ENCODE results near the gene NR2F6.

Gene NR2F6

DNA sequence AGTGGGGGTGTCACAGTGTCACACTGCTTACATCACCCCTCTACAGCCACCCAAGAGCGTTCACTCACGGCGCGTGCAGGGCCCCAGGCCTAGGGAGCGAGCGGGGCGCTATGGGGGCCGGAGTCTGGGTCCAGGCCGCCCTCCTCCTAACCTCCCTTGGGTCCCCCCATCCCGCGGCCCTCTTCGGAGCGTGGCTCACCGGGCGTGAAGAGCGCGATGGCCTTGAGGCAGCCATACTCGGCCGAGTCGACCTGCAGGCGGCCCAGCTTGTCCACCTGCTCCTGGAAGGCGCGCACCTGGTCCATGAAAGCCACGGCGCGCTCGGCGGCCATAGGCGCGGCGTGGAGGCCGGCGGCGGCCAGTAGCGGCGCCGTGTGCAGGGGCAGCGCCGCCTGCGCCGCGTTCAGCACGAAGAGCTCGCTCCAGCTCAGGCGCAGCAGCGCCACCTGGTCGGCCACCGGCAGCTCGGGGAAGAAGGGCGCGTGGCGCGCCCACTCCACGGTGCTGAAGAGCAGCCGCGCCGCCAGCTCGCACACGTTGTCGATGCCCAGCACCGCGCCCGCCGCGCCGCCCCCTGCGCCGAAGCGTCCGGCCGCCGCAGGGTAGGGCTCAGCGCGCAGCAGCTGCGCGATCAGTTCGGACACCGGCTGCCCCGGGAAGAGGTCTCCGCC is 10.3 kb downstream of the NR2F6 start:
- peak overlapping the region; percentile 94 for H3K27ac ChIP-seq
- CTCF ChIA-PET: interaction anchor here (0.6 to 2.1 kb wide), 4 partner anchors 9 to 156 kb away, joined by 4 to 12 read pairs (median 4); partner anchors contain the start of gene BABAM1
- POLR2A ChIA-PET (ENCODE audit: low non-redundant PET): interaction anchor here (0.9 to 1.2 kb wide), 2 partner anchors 9 kb away, joined by 3 to 4 read pairs; partner anchors contain the start of gene OCEL1
- DNase-seq (ENCODE audit: low spot score): peak; percentile 34
- TF ChIP-seq, protein P1, sequence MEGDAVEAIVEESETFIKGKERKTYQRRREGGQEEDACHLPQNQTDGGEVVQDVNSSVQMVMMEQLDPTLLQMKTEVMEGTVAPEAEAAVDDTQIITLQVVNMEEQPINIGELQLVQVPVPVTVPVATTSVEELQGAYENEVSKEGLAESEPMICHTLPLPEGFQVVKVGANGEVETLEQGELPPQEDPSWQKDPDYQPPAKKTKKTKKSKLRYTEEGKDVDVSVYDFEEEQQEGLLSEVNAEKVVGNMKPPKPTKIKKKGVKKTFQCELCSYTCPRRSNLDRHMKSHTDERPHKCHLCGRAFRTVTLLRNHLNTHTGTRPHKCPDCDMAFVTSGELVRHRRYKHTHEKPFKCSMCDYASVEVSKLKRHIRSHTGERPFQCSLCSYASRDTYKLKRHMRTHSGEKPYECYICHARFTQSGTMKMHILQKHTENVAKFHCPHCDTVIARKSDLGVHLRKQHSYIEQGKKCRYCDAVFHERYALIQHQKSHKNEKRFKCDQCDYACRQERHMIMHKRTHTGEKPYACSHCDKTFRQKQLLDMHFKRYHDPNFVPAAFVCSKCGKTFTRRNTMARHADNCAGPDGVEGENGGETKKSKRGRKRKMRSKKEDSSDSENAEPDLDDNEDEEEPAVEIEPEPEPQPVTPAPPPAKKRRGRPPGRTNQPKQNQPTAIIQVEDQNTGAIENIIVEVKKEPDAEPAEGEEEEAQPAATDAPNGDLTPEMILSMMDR (conservative IDR thresholded peaks at IDR 0.05; ENCODE audit: low read depth): peak; percentile 76

DNA sequence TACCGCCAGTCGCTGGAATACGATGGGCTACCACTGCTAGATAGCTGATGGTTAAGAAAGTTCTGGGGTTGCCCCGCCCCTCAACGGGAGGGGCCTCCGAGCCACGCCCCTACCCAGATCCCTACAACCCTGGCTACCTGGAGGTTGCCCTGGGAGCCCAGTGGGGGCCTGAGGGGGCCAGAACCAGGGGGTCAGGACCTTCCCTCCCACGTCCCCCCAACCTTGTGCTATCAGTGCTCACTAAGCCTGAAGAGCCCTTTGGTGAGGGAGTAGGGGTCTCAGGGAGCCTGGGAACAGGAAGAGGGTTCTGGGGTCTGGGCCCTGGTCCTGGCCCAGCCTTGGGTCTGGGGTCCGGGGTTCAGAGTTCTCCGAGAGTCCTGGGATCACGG is 10.8 kb downstream of the NR2F6 start:
- TF ChIP-seq, protein P1 (conservative IDR thresholded peaks at IDR 0.05; ENCODE audit: low read depth): no peak
- ChIA-PET POLR2A (ENCODE audit: low non-redundant PET) (interaction anchor here (1.2 kb wide), 1 partner anchor 9 kb away, joined by 4 read pairs; the partner anchor contains the start of gene OCEL1), CTCF (interaction anchor here (1.0 to 2.1 kb wide), 3 partner anchors 8 to 155 kb away, joined by 4 to 12 read pairs (median 4); no protein-coding TSS in a partner anchor)
- peak overlapping the region; percentile 94 for H3K27ac ChIP-seq
- peak; percentile 77 for DNase-seq (ENCODE audit: low spot score)

DNA sequence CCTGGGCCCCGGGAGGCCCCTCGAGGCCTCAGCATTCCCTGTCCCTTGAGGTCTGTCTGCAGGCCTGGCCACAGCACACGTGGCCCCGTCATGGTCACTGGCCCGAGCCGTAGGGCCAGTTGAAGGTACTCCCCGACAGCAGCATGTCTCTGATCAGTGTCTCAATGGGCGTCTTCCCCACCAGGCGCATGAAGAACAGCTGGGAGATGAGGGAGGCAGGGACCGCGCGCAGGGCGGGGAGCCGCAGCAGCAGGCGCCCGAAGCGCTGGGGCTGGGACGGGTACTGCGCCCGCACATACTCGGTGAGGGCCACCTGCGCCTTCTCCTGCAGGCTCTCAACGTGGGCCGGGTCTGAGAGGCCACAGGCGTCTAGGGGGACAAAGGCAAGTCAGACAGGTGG is 13.5 kb downstream of the NR2F6 start:
- TF ChIP-seq, protein P1 (conservative IDR thresholded peaks at IDR 0.05; ENCODE audit: low read depth): no peak
- DNase-seq (ENCODE audit: low spot score): no peak
- peak overlapping the region; percentile 15 for H3K27ac ChIP-seq
- ChIA-PET POLR2A (ENCODE audit: low non-redundant PET) (no interaction called here), CTCF (interaction anchor here (0.5 kb wide), 1 partner anchor 135 kb away, joined by 3 read pairs; no protein-coding TSS in a partner anchor)

DNA sequence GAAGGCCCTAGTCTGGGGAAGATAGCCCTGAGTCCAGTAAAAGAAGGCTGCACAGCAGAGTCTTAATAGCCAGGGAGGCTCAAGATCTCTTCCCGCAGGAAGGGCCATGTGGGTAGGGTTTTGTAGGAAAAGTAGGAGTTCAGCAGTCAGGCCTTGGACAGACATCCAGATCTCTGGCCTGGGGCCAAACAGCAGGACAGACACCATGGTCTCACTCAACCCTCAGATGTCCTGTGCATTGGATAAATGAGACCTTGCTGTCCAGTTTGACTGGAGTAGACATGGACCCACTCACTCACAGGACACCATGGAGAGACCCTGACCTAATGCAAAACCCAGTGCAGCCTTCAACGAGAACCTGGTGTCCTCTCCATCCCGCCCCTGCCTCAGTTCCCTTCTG is 15.8 kb downstream of the NR2F6 start:
- CTCF ChIA-PET: no interaction called here
- H3K27ac ChIP-seq: peak overlapping the region; percentile 92
- TF ChIP-seq, protein P1 (conservative IDR thresholded peaks at IDR 0.05; ENCODE audit: low read depth): no peak
- POLR2A ChIA-PET (ENCODE audit: low non-redundant PET): no interaction called here
- DNase-seq (ENCODE audit: low spot score): no peak

DNA sequence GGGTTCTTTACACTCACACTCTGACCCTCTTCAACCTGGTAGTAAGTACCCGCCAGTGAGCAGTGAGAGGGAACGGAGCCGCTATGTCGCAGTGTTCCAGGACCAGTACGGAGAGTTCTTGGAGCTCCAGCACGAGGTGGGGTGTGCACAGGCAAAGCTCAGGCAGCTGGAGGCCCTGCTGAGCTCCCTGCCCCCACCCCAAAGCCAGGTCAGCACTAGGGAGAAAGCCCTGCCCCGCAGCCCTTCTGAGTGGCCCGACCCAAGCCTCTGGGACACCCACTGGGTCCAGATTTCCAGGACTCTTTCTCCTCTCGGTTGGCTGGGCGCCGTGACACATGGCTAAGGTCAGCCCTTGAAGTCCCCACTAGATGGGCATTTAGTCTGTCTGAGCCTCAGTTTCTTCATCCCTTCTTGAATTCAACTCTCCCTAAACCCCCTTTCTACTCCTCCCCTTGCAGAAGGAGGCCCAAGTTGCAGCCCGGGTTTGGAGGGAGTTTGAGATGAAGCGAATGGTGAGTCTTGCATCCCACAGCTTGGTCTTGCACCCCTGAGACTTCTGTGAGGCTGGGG is 17.8 kb downstream of the NR2F6 start:
- TF ChIP-seq, protein P1 (conservative IDR thresholded peaks at IDR 0.05; ENCODE audit: low read depth): no peak
- peak overlapping the region; percentile 92 for H3K27ac ChIP-seq
- ChIA-PET POLR2A (ENCODE audit: low non-redundant PET) (interaction anchor here (0.6 kb wide), 1 partner anchor 52 kb away, joined by 4 read pairs; no protein-coding TSS in a partner anchor), CTCF (interaction anchor here (0.7 kb wide), 1 partner anchor 657 kb away, joined by 3 read pairs; no protein-coding TSS in a partner anchor)
- DNase-seq (ENCODE audit: low spot score): no peak

All from RWPE1 (cell line).